T-helper 2 cell treated with Interferon-gamma antibody and Interleukin-4, amounts not matched to agents 5 μg/mL and 100 μg/mL, for 36 hours (primary cell): ENCODE data around the gene RNF130.
A peak's percentile ranks its signal among the peaks of the same experiment; 100 is the strongest.

Experiments
- DNase-seq: peaks from one replicate; pipeline ENCODE4 v3.0.0; 2021; ENCODE audit warnings: low spot score
- H3K27ac Mint-ChIP-seq: one replicate; pipeline ENCODE4 v1.8.0; 2021; ENCODE audit warnings: mild to moderate bottlenecking, mixed read lengths
- H3K27me3 Mint-ChIP-seq: one replicate; pipeline ENCODE4 v1.8.0; 2021; ENCODE audit warnings: low read depth, mixed read lengths
- H3K36me3 Mint-ChIP-seq: one replicate; pipeline ENCODE4 v1.8.0; 2021; ENCODE audit warnings: low read depth, mixed read lengths
- H3K4me1 Mint-ChIP-seq: one replicate; pipeline ENCODE4 v1.8.0; 2021; ENCODE audit warnings: low read depth, mixed read lengths
- H3K4me3 Mint-ChIP-seq: one replicate; pipeline ENCODE4 v1.8.0; 2022; ENCODE audit warnings: mild to moderate bottlenecking, moderate library complexity, mixed read lengths
- H3K9me3 Mint-ChIP-seq: one replicate; pipeline ENCODE4 v1.8.0; 2021; ENCODE audit warnings: mixed read lengths

RNF130 gene

GRCh38 chr5:180084638-180085561 lies 13.3 kb upstream of the RNF130 start:
- no peaks in the 10 kb centered on the region for H3K9me3 Mint-ChIP-seq
- DNase-seq, result no peak
- no peaks in the 10 kb centered on the region for H3K36me3 Mint-ChIP-seq
- H3K27ac Mint-ChIP-seq, result no peak overlapping the region
- peaks cover 17% of the 10 kb centered on the region for H3K27me3 Mint-ChIP-seq
- H3K4me1 Mint-ChIP-seq, result peaks cover 13% of the 10 kb centered on the region
- H3K4me3 Mint-ChIP-seq, result no peak overlapping the region

DNA sequence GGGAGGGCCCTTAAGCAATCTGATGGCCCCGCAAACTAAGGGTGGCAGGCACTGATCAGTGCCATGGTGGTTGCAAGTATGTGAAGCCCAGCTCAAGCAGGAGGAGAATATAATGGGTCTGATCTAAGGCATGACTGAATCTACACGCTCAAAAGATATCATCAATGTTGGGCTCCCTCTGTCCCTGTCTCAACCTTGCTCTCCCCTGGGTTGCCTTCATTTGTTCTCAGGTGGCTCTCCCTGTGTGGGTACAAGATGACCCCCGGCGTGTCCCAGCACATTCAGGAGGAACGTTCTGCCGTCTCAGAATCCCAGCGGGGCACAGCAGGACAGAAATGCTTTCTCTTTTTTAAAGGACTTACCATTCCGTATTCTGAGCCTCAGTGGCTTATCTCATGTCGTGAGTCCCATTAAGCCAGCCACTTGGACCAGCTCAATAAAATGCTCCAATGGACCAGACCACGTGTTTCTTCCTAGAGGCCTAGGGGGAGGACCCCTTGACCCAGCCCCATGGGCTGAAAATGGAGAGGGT lies 12.0 kb upstream of the RNF130 start:
- Mint-ChIP-seq H3K27ac (no peak overlapping the region), H3K9me3 (no peaks in the 10 kb centered on the region), H3K27me3 (peaks cover 26% of the 10 kb centered on the region), H3K36me3 (no peaks in the 10 kb centered on the region), H3K4me1 (peaks cover 13% of the 10 kb centered on the region), H3K4me3 (no peak overlapping the region)
- DNase-seq, result no peak

- H3K36me3 Mint-ChIP-seq, result no peaks in the 10 kb centered on the region
- H3K4me3 Mint-ChIP-seq, result no peak overlapping the region
- H3K27ac Mint-ChIP-seq, result no peak overlapping the region
- peaks cover 33% of the 10 kb centered on the region for H3K27me3 Mint-ChIP-seq
- H3K9me3 Mint-ChIP-seq, result no peaks in the 10 kb centered on the region
- H3K4me1 Mint-ChIP-seq, result peaks cover 13% of the 10 kb centered on the region
- no peak for DNase-seq
Measured at GRCh38 chr5:180082633-180083420, 11.3 kb upstream of the RNF130 start.

GRCh38 chr5:180081481-180081880 lies 9.9 kb upstream of the RNF130 start:
- H3K9me3 Mint-ChIP-seq, result no peaks in the 10 kb centered on the region
- peaks cover 33% of the 10 kb centered on the region for H3K27me3 Mint-ChIP-seq
- no peak overlapping the region for H3K27ac Mint-ChIP-seq
- H3K36me3 Mint-ChIP-seq, result no peaks in the 10 kb centered on the region
- no peak for DNase-seq
- peaks cover 11% of the 10 kb centered on the region for H3K4me1 Mint-ChIP-seq
- H3K4me3 Mint-ChIP-seq, result no peak overlapping the region

DNA sequence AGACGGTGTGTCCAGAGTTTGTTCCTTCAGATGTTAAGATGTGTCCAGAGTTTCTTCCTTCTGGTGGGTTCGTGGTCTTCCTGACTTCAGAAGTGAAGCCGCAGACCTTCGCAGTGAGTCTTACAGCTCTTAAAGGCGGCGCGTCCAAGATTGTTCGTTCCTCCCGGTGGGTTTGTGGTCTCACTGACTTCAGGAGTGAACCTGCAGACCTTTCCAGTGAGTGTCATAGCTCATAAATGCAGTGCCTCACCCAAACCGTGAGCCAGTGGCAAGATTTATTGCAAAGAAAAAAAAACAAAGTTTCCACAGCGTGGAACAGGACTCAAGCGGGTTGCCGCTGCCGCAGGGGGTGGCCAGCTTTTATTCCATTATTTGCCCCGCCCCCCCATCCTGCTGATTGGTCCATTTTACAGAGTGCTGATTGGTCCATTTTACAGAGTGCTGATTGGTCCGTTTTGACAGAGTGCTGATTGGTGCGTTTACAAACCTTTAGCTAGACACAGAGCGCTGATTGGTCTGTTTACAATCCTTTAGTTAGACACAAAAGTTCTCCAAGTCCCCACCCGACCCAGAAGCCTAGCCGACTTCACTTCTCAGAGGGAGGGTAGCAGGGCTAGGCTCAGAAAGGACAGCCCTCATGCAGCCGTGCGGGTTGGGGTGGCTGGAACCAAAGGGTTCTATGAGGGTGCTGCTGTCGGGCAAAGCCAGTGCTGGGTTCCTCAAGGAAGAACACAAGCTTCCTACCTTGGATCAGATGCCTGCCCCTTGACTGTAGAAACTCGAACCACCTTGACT lies 9.1 kb upstream of the RNF130 start:
- DNase-seq, result no peak
- peak overlapping the region; percentile 61 for H3K4me3 Mint-ChIP-seq
- peaks cover 5% of the 10 kb centered on the region for H3K4me1 Mint-ChIP-seq
- no peaks in the 10 kb centered on the region for H3K36me3 Mint-ChIP-seq
- no peak overlapping the region for H3K27ac Mint-ChIP-seq
- H3K9me3 Mint-ChIP-seq, result no peaks in the 10 kb centered on the region
- H3K27me3 Mint-ChIP-seq, result peaks cover 35% of the 10 kb centered on the region

- peak overlapping the region; percentile 61 for H3K4me3 Mint-ChIP-seq
- H3K27ac Mint-ChIP-seq, result no peak overlapping the region
- H3K36me3 Mint-ChIP-seq, result no peaks in the 10 kb centered on the region
- no peaks in the 10 kb centered on the region for H3K9me3 Mint-ChIP-seq
- H3K27me3 Mint-ChIP-seq, result peaks cover 35% of the 10 kb centered on the region
- peaks cover 3% of the 10 kb centered on the region for H3K4me1 Mint-ChIP-seq
- DNase-seq, result no peak
Measured at GRCh38 chr5:180079702-180080466, 8.3 kb upstream of the RNF130 start.

DNA sequence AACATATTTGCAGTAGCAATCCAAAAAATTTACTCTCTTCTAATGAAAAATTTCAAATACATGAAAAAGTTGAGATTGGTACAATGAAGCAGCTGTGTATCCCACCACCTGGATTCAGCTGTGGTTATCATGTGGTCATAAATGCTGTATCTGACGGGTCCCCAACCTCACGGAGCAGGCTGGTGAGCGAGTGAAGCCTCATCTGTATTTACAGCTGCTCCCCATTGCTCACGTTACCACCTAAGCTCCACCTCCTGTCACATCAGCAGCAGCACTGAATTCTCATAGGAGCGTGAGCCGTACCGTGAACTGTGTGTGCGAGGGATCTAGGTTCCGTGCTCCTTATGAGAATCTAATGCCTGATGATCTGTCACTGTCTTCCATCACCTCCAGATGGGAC lies 6.8 kb upstream of the RNF130 start:
- Mint-ChIP-seq H3K36me3 (no peaks in the 10 kb centered on the region), H3K4me1 (peaks cover 3% of the 10 kb centered on the region), H3K4me3 (no peak overlapping the region)

DNA sequence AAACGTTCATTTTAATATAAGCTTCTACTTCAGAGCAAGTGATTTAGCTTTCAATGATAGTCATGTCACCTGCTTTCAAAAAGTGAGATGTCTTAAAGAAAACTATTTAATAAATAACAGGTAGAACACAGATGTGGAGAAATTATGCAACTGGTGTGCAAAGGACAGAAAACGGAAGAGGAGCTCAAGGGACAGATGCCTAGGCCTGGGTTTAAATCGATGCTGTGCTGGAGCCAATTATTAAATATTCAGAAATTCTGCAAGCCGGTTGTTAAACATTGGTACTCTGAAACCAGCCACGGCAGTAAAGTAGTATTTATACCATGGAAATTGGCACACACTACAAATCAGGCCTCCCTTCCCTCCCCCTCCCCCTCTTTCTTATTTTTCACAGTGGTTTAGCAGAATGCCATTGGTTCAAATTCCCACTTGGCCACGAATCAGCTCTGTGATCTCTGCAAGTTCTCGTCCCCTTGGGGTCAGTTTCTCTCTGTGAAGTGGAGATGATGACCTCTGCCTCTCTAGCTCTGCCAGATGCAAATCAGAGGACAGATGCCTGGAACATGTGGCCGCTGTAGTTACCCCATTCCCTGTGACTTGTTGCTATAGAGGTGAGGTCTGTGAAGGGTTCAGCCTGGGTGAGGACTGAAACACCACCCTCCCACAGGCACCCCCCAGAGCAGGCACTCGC lies 6.2 kb upstream of the RNF130 start:
- H3K27me3 Mint-ChIP-seq, result peaks cover 46% of the 10 kb centered on the region
- H3K9me3 Mint-ChIP-seq, result peaks cover 3% of the 10 kb centered on the region
- H3K36me3 Mint-ChIP-seq, result peaks cover 2% of the 10 kb centered on the region
- H3K27ac Mint-ChIP-seq, result no peak overlapping the region
- H3K4me1 Mint-ChIP-seq, result peaks cover 5% of the 10 kb centered on the region
- no peak overlapping the region for H3K4me3 Mint-ChIP-seq
- DNase-seq, result no peak

More for the DNA sequence above, 6.8 kb upstream of the RNF130 start:
- no peak for DNase-seq
- peaks cover 44% of the 10 kb centered on the region for H3K27me3 Mint-ChIP-seq
- H3K9me3 Mint-ChIP-seq, result no peaks in the 10 kb centered on the region
- H3K27ac Mint-ChIP-seq, result no peak overlapping the region

- DNase-seq, result no peak
- Mint-ChIP-seq H3K36me3 (peaks cover 3% of the 10 kb centered on the region), H3K27me3 (peaks cover 41% of the 10 kb centered on the region), H3K9me3 (peaks cover 4% of the 10 kb centered on the region), H3K4me3 (no peak overlapping the region), H3K27ac (no peak overlapping the region), H3K4me1 (peaks cover 10% of the 10 kb centered on the region)
Measured at GRCh38 chr5:180075703-180076102, 4.1 kb upstream of the RNF130 start.

GRCh38 chr5:180074462-180074861 lies 2.9 kb upstream of the RNF130 start:
- H3K27ac Mint-ChIP-seq, result no peak overlapping the region
- H3K36me3 Mint-ChIP-seq, result peaks cover 3% of the 10 kb centered on the region
- peaks cover 47% of the 10 kb centered on the region for H3K27me3 Mint-ChIP-seq
- H3K4me3 Mint-ChIP-seq, result no peak overlapping the region
- H3K9me3 Mint-ChIP-seq, result peaks cover 4% of the 10 kb centered on the region
- peaks cover 12% of the 10 kb centered on the region for H3K4me1 Mint-ChIP-seq
- no peak for DNase-seq

- H3K27ac Mint-ChIP-seq, result no peak overlapping the region
- H3K27me3 Mint-ChIP-seq, result peaks cover 44% of the 10 kb centered on the region
- H3K4me3 Mint-ChIP-seq, result peak overlapping the region; percentile 52
- H3K36me3 Mint-ChIP-seq, result peaks cover 3% of the 10 kb centered on the region
- peaks cover 4% of the 10 kb centered on the region for H3K9me3 Mint-ChIP-seq
- DNase-seq, result no peak
- peaks cover 12% of the 10 kb centered on the region for H3K4me1 Mint-ChIP-seq
Measured at GRCh38 chr5:180072556-180072955, 997 bp upstream of the RNF130 start.

DNA sequence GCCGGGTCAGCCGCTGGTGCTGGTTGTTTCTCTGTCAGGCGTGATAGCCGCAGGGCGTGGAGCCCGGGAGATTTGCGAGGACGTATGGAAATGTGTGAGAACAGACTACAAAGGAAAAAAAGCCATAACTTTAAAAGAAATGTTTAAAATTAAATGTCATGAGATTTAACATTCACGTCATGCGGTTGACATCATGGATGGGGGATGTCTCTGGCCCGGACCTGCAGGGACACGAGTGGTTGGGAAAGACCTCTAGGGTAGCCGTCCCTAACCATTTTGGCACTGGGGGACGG lies 643 bp upstream of the RNF130 start:
- peaks cover 46% of the 10 kb centered on the region for H3K27me3 Mint-ChIP-seq
- peak overlapping the region; percentile 40 for H3K4me3 Mint-ChIP-seq
- DNase-seq, result no peak
- H3K36me3 Mint-ChIP-seq, result peaks cover 3% of the 10 kb centered on the region
- peaks cover 12% of the 10 kb centered on the region for H3K4me1 Mint-ChIP-seq
- H3K27ac Mint-ChIP-seq, result no peak overlapping the region
- H3K9me3 Mint-ChIP-seq, result peaks cover 4% of the 10 kb centered on the region
